PFSK-1 (cell line): Measurements from ENCODE around the gene NPEPPS.

Source experiments
- POLR2AphosphoS5 ChIP-seq: IDR thresholded peaks from 2 replicates; pipeline ENCODE4 v1.6.1; 2012; ENCODE audit warnings: low read depth, mild to moderate bottlenecking, control low read depth, low read length, moderate library complexity
- SIN3A ChIP-seq: IDR thresholded peaks from 2 replicates; pipeline ENCODE4 v1.6.1; 2012; ENCODE audit warnings: mild to moderate bottlenecking, low read length, moderate library complexity, borderline replicate concordance; ENCODE audit not compliant: insufficient read depth
- TAF1 ChIP-seq: IDR thresholded peaks from 2 replicates; pipeline ENCODE4 v1.6.1; 2012; ENCODE audit warnings: low read length, control low read depth, borderline replicate concordance; ENCODE audit not compliant: insufficient read depth
- TF ChIP-seq, protein P1 (sequence below), 2 experiments: IDR thresholded peaks; 2 replicates each; pipeline versions ENCODE4 v1.6.1 to v1.8.0; 2011 to 2012; ENCODE audit warnings: low read depth in 2 of 2, low read length in 2 of 2, control low read depth in 1 of 2, inconsistent platforms in 1 of 2, mild to moderate bottlenecking in 1 of 2, moderate library complexity in 1 of 2; ENCODE audit not compliant: insufficient read depth in 1 of 2

DNA sequence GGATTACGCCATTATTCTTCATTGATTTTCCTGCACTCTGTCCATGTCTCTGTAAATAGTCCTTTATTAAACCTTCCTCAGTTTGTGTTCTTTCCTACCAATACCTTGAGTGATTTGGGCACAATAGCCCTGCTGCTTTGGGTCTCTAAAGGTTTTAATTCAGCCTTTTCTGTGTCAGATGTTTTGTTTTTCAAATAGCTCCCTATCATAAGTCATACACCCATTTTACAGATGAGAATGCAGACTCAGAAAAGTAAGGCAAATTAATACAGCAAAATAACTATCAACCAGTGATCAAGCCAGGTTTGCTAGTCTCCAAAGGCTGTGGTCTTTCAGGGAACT is 93.8 kb downstream of the NPEPPS start:
- TF ChIP-seq, protein P1, sequence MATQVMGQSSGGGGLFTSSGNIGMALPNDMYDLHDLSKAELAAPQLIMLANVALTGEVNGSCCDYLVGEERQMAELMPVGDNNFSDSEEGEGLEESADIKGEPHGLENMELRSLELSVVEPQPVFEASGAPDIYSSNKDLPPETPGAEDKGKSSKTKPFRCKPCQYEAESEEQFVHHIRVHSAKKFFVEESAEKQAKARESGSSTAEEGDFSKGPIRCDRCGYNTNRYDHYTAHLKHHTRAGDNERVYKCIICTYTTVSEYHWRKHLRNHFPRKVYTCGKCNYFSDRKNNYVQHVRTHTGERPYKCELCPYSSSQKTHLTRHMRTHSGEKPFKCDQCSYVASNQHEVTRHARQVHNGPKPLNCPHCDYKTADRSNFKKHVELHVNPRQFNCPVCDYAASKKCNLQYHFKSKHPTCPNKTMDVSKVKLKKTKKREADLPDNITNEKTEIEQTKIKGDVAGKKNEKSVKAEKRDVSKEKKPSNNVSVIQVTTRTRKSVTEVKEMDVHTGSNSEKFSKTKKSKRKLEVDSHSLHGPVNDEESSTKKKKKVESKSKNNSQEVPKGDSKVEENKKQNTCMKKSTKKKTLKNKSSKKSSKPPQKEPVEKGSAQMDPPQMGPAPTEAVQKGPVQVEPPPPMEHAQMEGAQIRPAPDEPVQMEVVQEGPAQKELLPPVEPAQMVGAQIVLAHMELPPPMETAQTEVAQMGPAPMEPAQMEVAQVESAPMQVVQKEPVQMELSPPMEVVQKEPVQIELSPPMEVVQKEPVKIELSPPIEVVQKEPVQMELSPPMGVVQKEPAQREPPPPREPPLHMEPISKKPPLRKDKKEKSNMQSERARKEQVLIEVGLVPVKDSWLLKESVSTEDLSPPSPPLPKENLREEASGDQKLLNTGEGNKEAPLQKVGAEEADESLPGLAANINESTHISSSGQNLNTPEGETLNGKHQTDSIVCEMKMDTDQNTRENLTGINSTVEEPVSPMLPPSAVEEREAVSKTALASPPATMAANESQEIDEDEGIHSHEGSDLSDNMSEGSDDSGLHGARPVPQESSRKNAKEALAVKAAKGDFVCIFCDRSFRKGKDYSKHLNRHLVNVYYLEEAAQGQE (IDR thresholded peaks at IDR 0.05; ENCODE audit: insufficient read depth in 1 of 2, low read depth in 2 of 2, low read length in 2 of 2), result no peak
- TF ChIP-seq POLR2AphosphoS5 (no peak), TAF1 (no peak), SIN3A (no peak)
